Prostate gland (tissue), 2 donors: ENCODE results near the gene EPS8L1. TPM values are rescaled to one million over a fixed set of nuclear protein-coding genes. Genes with fewer than 3 reads are reported as not detected.

ENCODE experiments used
- DNase-seq: peaks from one replicate; pipeline ENCODE4 v3.0.0-alpha.2; 2019; ENCODE audit warnings: low spot score
- H3K27ac ChIP-seq, 2 donors: fragments of 200-600 bp; sonication (generic); 2 replicates each; pipeline ENCODE4 v1.5.1; 2017 to 2019
- H3K27me3 ChIP-seq: fragments of 200-600 bp; sonication (generic); replicated peaks from 2 replicates; pipeline ENCODE4 v1.5.1; 2019; ENCODE audit not compliant: insufficient read depth
- H3K36me3 ChIP-seq, 2 donors: fragments of 200-600 bp; sonication (generic); 1 replicate in 1 of 2; 2 replicates in 1 of 2; pipeline versions ENCODE4 v1.5.1 to v1.8.1; 2017 to 2019
- H3K4me1 ChIP-seq: fragments of 200-600 bp; sonication (generic); replicated peaks from 2 replicates; pipeline ENCODE4 v1.5.1; 2019
- H3K4me3 ChIP-seq, 2 donors: fragments of 200-600 bp; sonication (generic); 2 replicates each; pipeline ENCODE4 v1.5.1; 2017 to 2019
- H3K9me3 ChIP-seq: fragments of 200-600 bp; sonication (generic); 2 replicates; pipeline ENCODE4 v1.5.1; 2017
- CTCF ChIP-seq, 4 experiments: fragments of 200-600 bp in 2 of 4; fragments of 450-650 bp in 2 of 4; sonication (generic) in 2 of 4; IDR thresholded peaks; 1 replicate in 3 of 4; 2 replicates in 1 of 4; pipeline ENCODE4 v1.5.1; 2016 to 2019; ENCODE audit warnings: antibody characterized with exemption in 4 of 4, mild to moderate bottlenecking in 2 of 4, moderate library complexity in 2 of 4
- POLR2A ChIP-seq: fragments of 450-650 bp; IDR thresholded peaks from one replicate; pipeline ENCODE4 v1.6.1; 2016; ENCODE audit warnings: antibody characterized with exemption, mild to moderate bottlenecking
- POLR2AphosphoS5 ChIP-seq: sonication (generic); formaldehyde crosslinking; IDR thresholded peaks from one replicate; pipeline ENCODE4 v1.6.1; 2017; ENCODE audit warnings: antibody characterized with exemption
- WGBS: methylation state at CpG from one replicate; pipeline ENCODE4 v1.1.5; 2018; 5-methylcytosine and 5-hydroxymethylcytosine counted together
- intact Hi-C: fragments of 100-400 bp; cut with DNase I; formaldehyde crosslinking; loops from one replicate; pipeline ENCODE4 v1.14.2; 2022
- total RNA-seq, 2 donors: library from RNA; depleted of rRNA; stranded (reverse); fragments of >200 nt; gene quantifications; one replicate each; pipeline ENCODE4 v1.1.0, GENCODE V29; 2016

Gene EPS8L1
- total RNA-seq, 2 donors from 2014 or later = 36.8 to 62.8 TPM

- H3K9me3 ChIP-seq = no peaks in the 10 kb centered on the region
- no peak for DNase-seq
- no peak overlapping the region for H3K4me3 ChIP-seq
- H3K4me1 ChIP-seq = no peaks in the 10 kb centered on the region
- no peak for TF ChIP-seq CTCF (IDR thresholded peaks at IDR 0.05)
- TF ChIP-seq POLR2AphosphoS5 = no peak
- no peak for TF ChIP-seq POLR2A
- no peaks in the 10 kb centered on the region for H3K27me3 ChIP-seq
- WGBS = 83% methylated on average over 47 of the region's 49 CpGs
- no peak overlapping the region for H3K27ac ChIP-seq
- peaks cover 5 to 9% of the 10 kb centered on the region in 2 donors for H3K36me3 ChIP-seq
- intact Hi-C loops = no loop called here
These were observed 17.0 kb downstream of the EPS8L1 start for GRCh38 chr19:55092423-55093318.

- Histone ChIP-seq H3K9me3 (no peaks in the 10 kb centered on the region), H3K4me1 (no peaks in the 10 kb centered on the region), H3K4me3 (no peak overlapping the region), H3K36me3 (peaks cover 5 to 9% of the 10 kb centered on the region in 2 donors), H3K27me3 (no peaks in the 10 kb centered on the region), H3K27ac (no peak overlapping the region)
- no peak for TF ChIP-seq POLR2A
- no peak for TF ChIP-seq POLR2AphosphoS5
- no peak for TF ChIP-seq CTCF (IDR thresholded peaks at IDR 0.05)
- no peak for DNase-seq
- intact Hi-C loops = no loop called here
- WGBS = 84% methylated on average over 32 of the region's 32 CpGs
These were observed 19.0 kb downstream of the EPS8L1 start for GRCh38 chr19:55094456-55095259.

- 87% methylated on average over 22 of the region's 23 CpGs for WGBS
- DNase-seq = no peak
- intact Hi-C loops = no loop called here
- TF ChIP-seq CTCF (IDR thresholded peaks at IDR 0.05) (no peak), POLR2A (no peak), POLR2AphosphoS5 (no peak)
- no peaks in the 10 kb centered on the region for H3K4me1 ChIP-seq
- no peaks in the 10 kb centered on the region for H3K27me3 ChIP-seq
- no peaks in the 10 kb centered on the region for H3K9me3 ChIP-seq
- H3K36me3 ChIP-seq = peaks cover 5 to 9% of the 10 kb centered on the region in 2 donors
- H3K27ac ChIP-seq = no peak overlapping the region
- H3K4me3 ChIP-seq = no peak overlapping the region
These were observed 19.8 kb downstream of the EPS8L1 start for GRCh38 chr19:55095260-55096060.

GRCh38 chr19:55096061-55096701, 20.5 kb downstream of the EPS8L1 start:
- 81% methylated on average over 23 of the region's 23 CpGs for WGBS
- Histone ChIP-seq H3K9me3 (no peaks in the 10 kb centered on the region), H3K27ac (no peak overlapping the region), H3K27me3 (no peaks in the 10 kb centered on the region), H3K36me3 (peaks cover 5 to 8% of the 10 kb centered on the region in 2 donors), H3K4me3 (no peak overlapping the region), H3K4me1 (no peaks in the 10 kb centered on the region)
- intact Hi-C loops = no loop called here
- DNase-seq = no peak
- TF ChIP-seq POLR2A (no peak), CTCF (IDR thresholded peaks at IDR 0.05) (no peak), POLR2AphosphoS5 (no peak)
